ENCODE results near the gene CHN2.

DNA sequence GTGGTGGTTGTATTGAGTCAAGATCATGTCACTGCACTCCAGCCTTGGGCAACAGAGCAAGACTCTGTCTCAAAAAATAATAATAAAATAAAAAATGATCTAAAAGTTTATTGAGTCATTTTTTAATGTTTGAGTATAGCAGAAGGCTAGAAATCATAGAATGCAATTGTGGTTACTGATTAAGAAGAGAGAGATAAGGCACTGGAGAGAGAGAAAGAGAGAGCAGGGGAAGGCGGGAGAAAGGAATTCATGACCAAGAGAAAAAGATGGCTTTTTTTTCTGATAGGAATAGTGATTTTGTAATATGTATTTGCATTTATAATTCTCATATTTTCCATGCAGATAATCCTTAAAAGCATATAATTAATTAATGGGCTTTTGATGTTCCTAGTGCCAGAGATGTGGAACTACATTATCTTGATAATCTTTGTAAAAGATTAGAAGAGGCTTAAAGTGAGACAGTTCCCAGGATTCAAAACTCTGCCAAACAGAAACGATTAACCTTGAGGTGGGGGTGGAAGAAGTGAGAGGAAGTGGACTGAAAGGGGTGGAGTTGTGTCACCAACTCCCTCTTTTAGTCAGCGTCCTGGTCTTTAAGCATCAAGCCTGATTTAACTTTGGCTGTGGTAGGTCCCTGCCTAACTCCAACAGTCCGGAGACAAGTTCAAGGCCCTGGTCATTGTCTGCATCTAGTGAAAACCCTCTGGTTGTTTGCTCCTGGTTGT is 76.2 kb downstream of the CHN2 start:
- no peak for TF ChIP-seq CTCF (IDR thresholded peaks at IDR 0.05; ENCODE audit: low read depth, low read length)
- no peak for TF ChIP-seq POLR2A (IDR thresholded peaks at IDR 0.05; ENCODE audit: extremely low read depth, insufficient read length)
- TF ChIP-seq, protein P1, sequence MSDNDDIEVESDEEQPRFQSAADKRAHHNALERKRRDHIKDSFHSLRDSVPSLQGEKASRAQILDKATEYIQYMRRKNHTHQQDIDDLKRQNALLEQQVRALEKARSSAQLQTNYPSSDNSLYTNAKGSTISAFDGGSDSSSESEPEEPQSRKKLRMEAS (IDR thresholded peaks at IDR 0.05; ENCODE audit: low read depth, low read length), result no peak
